Stomach (tissue), 4 donors: ENCODE data around the gene ADARB2.

Source experiments
- CTCF ChIP-seq, 7 experiments: fragments of 450-650 bp in 4 of 7; fragments of 200-600 bp in 3 of 7; sonication (generic) in 3 of 7; IDR thresholded peaks; one replicate each; pipeline ENCODE4 v1.5.1; 2016 to 2019; ENCODE audit warnings: antibody characterized with exemption in 7 of 7, control low read depth in 2 of 7, mild to moderate bottlenecking in 1 of 7
- POLR2AphosphoS5 ChIP-seq, 3 donors: sonication (generic); formaldehyde crosslinking; IDR thresholded peaks; one replicate each; pipeline ENCODE4 v1.6.1; 2016; ENCODE audit warnings: antibody characterized with exemption in 3 of 3

- no peak for TF ChIP-seq CTCF (IDR thresholded peaks at IDR 0.05)
- TF ChIP-seq POLR2AphosphoS5 (IDR thresholded peaks at IDR 0.05) = peak in 1 of 3 donors; percentile 17
These were observed at the start of gene ADARB2 for GRCh38 chr10:1737222-1738061.
